Activated gamma-delta T cell (primary cell): ENCODE data around the gene TNPO3.
"Not testable (repeated sequence)": the region's sequence is repeated elsewhere in the genome, so short reads cannot be mapped to it uniquely, and the experiment has no call there.

Experiments used
- DNase-seq: peaks from one replicate; lab custom pipeline; 2025; lab: John Stamatoyannopoulos, UW

TNPO3 gene

DNA sequence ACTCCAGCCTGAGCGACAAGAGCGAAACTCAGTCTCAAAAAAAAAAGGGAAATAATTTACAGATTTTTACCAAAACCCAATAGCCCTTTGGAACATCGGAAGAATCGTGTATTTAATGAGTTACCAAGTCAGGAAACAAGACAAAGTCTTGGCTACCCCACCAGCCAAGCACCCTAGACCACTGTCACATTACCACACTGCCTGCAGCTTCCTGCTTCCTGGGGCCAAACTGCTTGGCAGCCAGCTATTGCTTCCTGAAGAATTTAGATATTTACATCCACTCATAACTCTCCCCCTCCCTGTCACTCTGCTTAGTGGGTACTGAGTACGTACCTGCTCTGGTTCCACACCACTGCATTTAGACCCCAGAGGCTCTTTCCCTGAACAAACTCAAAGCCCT lies 14.1 kb upstream of the TNPO3 start:
- DNase-seq = no peak

DNA sequence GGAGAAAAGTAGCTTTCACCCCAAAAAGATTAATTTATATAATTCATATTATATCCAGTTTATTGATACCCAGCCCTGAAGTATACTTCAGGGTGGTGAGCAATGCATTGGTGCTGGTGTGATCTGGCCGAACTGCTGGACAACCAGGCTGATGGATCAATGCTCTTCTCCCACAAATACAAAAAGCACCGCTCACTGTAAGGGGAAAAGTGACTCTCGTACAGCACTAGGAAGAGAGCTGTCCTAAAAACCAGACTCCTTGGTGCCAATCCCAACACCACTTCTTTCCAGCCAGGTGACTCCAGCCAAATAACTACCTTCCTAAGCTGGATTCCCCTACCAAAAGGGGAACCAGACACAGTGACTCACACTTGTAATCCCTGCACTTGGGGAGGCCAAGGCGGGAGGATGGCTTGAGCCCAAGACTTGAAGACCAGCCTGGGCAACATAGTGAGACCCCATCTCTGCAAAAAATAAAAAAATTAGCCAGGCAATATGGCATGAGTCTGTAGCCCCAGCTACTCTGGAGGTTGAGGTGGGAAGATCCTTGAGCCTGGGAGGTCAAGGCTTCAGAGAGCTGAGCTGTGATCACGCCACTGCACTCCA lies 13.1 kb upstream of the TNPO3 start:
- no peak for DNase-seq

- not testable (repeated sequence) for DNase-seq
These were observed 12.2 kb upstream of the TNPO3 start for GRCh38 chr7:129067132-129067561.

DNA sequence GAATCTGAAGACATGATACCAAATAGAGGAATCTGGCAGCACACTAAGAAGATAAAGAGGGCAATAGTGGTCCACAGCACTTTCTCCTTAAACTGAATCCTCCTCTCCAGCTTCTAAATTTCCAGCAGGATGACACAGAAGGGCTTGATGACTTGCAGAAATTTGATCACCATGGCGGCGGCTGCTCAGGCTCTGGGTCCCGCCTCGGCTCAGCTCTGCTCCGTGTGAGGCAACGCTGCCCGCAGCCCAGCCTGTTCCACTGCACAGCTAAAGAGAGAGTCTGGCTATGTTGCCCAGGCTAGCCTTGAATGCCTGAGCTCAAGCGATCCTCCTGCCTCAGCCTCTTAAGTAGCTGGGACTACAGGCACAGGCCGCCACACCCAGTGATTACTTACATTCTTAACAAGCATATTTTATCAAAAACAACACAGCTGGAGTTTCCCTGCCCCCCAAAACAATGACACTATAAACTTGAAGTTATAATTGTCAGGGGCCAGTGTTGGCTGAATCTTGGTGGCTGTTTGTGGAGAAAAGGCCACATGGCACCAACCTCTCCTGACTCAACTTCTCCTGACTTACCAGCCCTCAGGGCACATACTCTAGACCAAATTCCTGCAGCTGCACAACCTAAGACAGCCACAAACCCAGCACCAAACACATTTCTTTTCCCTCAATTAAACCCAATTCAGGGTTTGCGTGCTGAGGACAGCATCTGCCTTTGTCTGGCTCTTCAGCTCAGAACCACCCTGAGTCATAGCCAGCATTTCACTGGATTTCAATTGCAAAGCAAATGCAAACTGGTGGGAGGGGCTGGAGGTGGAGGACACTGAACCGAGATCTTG lies 11.6 kb upstream of the TNPO3 start:
- no peak for DNase-seq

- DNase-seq = no peak
These were observed 1.1 kb upstream of the TNPO3 start for GRCh38 chr7:129055861-129056464.

- no peak for DNase-seq
These were observed 444 bp upstream of the TNPO3 start for GRCh38 chr7:129055294-129055816.

- no peak for DNase-seq
These were observed 923 bp downstream of the TNPO3 start for GRCh38 chr7:129053938-129054437.

DNA sequence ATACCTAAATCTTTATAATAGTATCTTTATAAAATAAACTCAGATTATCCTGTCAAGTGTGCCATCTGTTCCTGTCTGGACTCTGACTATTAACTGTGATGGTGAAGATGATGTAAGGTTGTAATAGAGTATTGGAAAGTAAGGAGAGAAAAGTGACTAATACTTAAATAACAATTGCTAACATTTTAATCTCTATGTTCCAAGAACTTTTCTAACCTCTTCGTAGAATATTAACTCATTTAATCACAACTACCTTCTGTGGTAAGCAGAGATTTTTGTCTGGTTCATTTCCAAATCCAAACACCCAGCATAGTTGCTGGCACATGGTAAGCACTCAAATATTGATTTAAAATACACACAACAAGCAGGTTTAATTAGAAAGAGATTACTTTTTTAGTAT lies 2.5 kb downstream of the TNPO3 start:
- no peak for DNase-seq

- not testable (repeated sequence) for DNase-seq
These were observed 3.5 kb downstream of the TNPO3 start for GRCh38 chr7:129051459-129051858.

DNA sequence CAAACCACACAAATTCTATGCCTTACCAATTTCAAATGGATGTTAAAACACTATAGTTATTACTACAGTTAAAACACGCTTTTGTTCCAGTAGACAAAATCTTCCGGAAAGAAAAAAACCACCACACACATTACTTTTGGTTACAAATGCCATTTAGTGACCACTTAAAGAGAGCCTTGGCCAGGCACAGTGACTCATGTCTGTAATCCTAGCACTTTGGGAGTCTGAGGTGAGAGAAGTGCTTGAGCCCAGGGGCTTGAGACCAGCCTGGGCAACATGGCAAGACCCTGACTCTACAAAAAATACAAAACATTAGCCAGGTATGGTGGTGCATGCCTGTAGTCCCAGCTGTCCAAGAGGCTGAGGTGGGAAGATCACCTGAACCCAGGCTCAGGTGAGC lies 7.2 kb downstream of the TNPO3 start:
- DNase-seq = no peak

GRCh38 chr7:129045682-129046081 lies 9.2 kb downstream of the TNPO3 start:
- no peak for DNase-seq

GRCh38 chr7:129043012-129043411 lies 11.9 kb downstream of the TNPO3 start:
- DNase-seq = no peak

GRCh38 chr7:129041142-129042085 lies 13.5 kb downstream of the TNPO3 start:
- no peak for DNase-seq

GRCh38 chr7:129038468-129038867 lies 16.4 kb downstream of the TNPO3 start:
- not testable (repeated sequence) for DNase-seq

GRCh38 chr7:129037585-129037984 lies 17.3 kb downstream of the TNPO3 start:
- DNase-seq = no peak

DNA sequence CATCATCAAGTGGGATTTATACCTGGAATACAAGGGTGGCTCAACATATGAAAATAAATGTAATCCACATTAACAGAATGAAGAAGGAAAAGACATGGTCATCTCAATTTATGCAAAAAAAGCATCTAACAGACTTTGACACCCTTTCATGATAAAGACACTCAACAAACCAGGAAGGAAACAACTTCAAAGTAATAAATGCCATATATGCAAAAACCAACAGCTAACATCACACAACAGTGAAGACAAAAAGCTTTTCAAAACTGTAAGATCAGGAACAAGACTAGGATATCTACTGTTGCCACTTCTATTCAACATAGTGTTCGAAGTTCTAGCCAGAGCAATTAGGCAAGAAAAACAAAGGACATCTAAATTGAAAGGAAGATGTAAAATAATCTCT lies 22.9 kb downstream of the TNPO3 start:
- DNase-seq = no peak

DNA sequence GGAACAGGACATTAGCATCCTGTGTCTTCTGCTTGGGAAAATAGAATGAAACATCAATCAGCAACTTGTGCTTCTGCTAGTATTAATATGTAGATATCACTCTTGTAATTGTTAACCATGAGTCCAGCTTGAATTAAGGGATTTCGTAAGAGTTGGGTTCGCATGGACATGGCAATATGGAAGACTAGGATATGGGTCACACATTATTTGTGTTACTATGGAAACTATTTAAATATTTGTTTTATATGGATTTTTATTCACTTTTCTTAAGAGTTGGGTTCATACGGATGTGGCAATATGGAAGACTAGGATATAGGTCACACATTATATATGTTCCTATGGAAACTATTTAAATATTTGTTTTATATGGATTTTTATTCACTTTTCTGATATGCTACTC lies 24.5 kb downstream of the TNPO3 start:
- DNase-seq = no peak

DNA sequence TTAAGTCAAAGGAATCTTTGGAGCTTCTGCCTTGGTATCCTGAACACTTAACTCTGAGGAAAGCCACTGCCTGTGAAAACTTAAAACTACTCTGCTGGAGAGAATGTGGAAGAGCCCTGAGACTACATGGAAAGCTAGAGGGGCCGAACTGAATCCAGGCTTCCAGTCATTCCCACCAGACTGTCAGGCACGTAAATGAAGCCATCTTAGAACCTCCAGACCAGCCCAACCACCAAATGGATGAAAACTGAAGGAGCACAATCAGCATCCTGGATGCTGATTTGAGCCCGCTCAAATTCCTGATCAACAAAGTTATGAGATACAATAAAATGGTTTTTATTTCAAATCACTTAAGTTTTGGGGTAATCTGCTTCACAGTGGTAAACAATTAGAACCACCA lies 30.8 kb downstream of the TNPO3 start:
- DNase-seq = no peak

- DNase-seq = no peak
These were observed 33.3 kb downstream of the TNPO3 start for GRCh38 chr7:129021656-129022055.

- no peak for DNase-seq
These were observed 36.9 kb downstream of the TNPO3 start for GRCh38 chr7:129017933-129018538.

DNA sequence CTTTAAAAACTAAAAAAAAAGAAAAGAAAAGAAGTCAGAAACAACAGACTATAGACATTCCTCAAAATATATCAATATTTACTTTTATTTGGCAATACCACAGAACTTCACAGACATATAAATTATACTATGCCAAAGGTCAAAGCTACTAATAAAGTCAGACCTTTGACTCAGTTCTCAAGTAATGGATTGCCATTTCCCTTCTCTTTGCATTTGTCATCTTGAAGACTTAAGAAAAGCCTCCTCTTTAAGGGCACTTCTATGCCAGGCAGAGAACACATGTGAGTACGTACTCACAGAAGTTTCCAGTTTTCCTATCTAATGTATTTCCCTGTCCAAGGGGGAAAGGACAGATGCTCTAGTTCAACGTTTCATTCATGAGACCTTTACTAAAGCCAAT lies 37.6 kb downstream of the TNPO3 start:
- no peak for DNase-seq
